HepG2 (cell line): ENCODE data around the gene SLC1A2. TPM values are rescaled to one million over a fixed set of nuclear protein-coding genes. Genes with fewer than 3 reads are reported as not detected.

Experiments
- HMGA1 ChIP-seq: sonication (generic); formaldehyde crosslinking; conservative IDR thresholded peaks from 2 replicates; pipeline ENCODE4 v1.4.0; 2020; ENCODE audit warnings: missing genetic modification reagents
- HMGXB3 ChIP-seq: sonication (generic); formaldehyde crosslinking; IDR thresholded peaks from 2 replicates; pipeline ENCODE4 v1.4.0; 2020; ENCODE audit warnings: missing genetic modification reagents, borderline replicate concordance
- RORA ChIP-seq: sonication (generic); formaldehyde crosslinking; IDR thresholded peaks from 2 replicates; pipeline ENCODE4 v1.5.0; 2020; ENCODE audit warnings: mild to moderate bottlenecking, missing genetic modification reagents, moderate library complexity
- ZNF142 ChIP-seq: sonication (generic); formaldehyde crosslinking; IDR thresholded peaks from 2 replicates; pipeline ENCODE4 v1.4.0; 2020; ENCODE audit warnings: missing genetic modification reagents
- ZNF503 ChIP-seq: sonication (generic); formaldehyde crosslinking; IDR thresholded peaks from 2 replicates; pipeline ENCODE4 v1.4.0; 2020; ENCODE audit warnings: missing genetic modification reagents
- polyA plus RNA-seq, 8 experiments: library from polyadenylated mRNA; depleted of rRNA in 3 of 8; stranded (reverse) in 7 of 8; unstranded in 1 of 8; fragments of >200 nt; fragmentation: Illumina TruSeq in 4 of 8; extraction: Trizol in 4 of 8; gene quantifications; 2 replicates each; pipeline versions ENCODE4 v1.2.1 to v1.2.3, GENCODE V29; 2011 to 2016; ENCODE audit warnings: low read depth in 4 of 8, missing spikeins in 1 of 8, mixed read lengths in 1 of 8; ENCODE audit not compliant: insufficient read depth in 1 of 8
- total RNA-seq, 5 experiments: library from RNA; depleted of rRNA; stranded (reverse); fragments of >200 nt; fragmentation: Illumina TruSeq; extraction: Trizol; gene quantifications; 2 replicates each; pipeline ENCODE4 v1.2.3, GENCODE V29; 2016; ENCODE audit warnings: low read depth in 1 of 5

Gene SLC1A2
- total and polyA plus RNA-seq, 2 of the 13 experiments (the other 11 are each of a cell fraction or from before 2014, with no cell fraction given): 23.2 to 43.2 TPM

DNA sequence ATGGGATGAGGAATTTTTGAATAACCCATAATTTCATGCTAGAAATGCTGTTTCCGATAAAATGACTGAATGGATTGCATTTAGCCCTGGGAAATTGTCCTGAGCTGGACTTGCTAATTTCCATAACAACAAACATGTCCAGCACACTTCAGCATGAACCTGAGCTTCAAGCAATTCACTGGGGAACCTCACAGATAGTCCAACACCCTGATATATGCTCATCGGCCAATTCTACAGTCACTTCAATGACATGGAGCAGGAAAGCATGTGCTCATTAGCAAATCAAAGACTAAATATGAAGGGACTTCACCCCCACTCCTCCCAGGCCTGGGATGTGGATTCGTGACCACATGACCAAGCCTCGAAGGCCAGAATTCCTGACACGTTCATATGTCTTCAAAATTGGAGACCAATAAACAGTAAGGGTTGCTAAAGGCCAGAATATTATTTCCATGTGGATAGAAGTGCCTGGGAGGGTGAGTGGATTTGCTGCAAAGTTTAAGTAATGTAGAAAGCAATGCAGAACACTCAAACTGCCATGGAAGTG, 131.9 kb downstream of the SLC1A2 start (continued):
- no peak for TF ChIP-seq ZNF142
- TF ChIP-seq ZNF503 (CRISPR knock-in tag): no peak
- TF ChIP-seq HMGXB3 (CRISPR knock-in tag): no peak
- TF ChIP-seq RORA (CRISPR knock-in tag): no peak
- no peak for TF ChIP-seq HMGA1 (CRISPR knock-in tag)
- TF ChIP-seq, all 625 proteins: peak for 0
